AG10803 (cell line): ENCODE results near the gene EML5.

Experiments
- DNase-seq: peaks from one replicate; pipeline ENCODE4 v3.0.0; 2010; ENCODE audit warnings: low read depth
- H3K4me3 ChIP-seq: 2 replicates; pipeline ENCODE4 v1.5.1; 2011; ENCODE audit warnings: mild to moderate bottlenecking, low read length, control low read depth
- TF ChIP-seq, protein P1 (sequence below): conservative IDR thresholded peaks from 2 replicates; pipeline ENCODE4 v1.5.1; 2011; ENCODE audit warnings: mild to moderate bottlenecking, low read length, control low read depth, inconsistent platforms

Gene EML5

DNA sequence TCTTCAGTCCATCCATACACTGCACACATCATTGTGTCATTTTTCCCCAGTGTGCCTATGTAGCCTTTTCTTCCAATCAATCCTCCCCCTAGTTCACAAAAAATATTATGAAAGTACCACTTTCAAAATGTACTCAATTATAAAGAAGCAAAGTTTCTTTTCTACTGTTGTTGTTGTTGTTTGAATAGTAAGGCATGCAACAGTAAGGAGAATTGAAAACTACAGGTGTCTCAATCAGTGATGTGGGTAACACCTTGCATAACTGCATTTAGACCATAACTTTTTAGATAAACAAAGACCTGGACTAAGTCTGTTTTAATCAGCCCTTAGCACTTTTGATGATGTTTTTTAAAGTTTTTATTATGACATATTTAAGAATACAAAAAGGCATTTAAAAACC is 104.4 kb downstream of the EML5 start:
- no peak for DNase-seq
- TF ChIP-seq, protein P1, sequence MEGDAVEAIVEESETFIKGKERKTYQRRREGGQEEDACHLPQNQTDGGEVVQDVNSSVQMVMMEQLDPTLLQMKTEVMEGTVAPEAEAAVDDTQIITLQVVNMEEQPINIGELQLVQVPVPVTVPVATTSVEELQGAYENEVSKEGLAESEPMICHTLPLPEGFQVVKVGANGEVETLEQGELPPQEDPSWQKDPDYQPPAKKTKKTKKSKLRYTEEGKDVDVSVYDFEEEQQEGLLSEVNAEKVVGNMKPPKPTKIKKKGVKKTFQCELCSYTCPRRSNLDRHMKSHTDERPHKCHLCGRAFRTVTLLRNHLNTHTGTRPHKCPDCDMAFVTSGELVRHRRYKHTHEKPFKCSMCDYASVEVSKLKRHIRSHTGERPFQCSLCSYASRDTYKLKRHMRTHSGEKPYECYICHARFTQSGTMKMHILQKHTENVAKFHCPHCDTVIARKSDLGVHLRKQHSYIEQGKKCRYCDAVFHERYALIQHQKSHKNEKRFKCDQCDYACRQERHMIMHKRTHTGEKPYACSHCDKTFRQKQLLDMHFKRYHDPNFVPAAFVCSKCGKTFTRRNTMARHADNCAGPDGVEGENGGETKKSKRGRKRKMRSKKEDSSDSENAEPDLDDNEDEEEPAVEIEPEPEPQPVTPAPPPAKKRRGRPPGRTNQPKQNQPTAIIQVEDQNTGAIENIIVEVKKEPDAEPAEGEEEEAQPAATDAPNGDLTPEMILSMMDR = no peak
- H3K4me3 ChIP-seq = no peak overlapping the region

DNA sequence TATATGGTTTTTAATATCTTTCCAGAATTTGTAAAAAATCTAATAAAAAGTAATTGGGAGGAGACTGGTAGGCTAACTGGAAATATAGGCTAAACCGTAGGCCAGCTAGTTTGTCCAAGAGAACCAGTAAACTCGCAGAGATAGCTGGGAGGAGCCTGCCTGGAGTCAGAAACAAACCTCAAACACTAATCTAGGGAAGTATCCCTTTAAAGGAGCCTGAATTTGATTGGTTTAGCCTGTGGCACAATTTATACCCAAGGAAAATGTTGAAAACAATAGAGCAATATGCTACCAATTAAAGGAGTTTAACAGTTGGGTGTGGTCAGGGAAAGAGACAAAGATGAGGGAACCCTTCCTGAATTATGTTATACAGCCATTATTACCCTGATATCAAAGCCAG is 109.6 kb downstream of the EML5 start:
- TF ChIP-seq, protein P1 = no peak
- DNase-seq = no peak
- H3K4me3 ChIP-seq = no peak overlapping the region

DNA sequence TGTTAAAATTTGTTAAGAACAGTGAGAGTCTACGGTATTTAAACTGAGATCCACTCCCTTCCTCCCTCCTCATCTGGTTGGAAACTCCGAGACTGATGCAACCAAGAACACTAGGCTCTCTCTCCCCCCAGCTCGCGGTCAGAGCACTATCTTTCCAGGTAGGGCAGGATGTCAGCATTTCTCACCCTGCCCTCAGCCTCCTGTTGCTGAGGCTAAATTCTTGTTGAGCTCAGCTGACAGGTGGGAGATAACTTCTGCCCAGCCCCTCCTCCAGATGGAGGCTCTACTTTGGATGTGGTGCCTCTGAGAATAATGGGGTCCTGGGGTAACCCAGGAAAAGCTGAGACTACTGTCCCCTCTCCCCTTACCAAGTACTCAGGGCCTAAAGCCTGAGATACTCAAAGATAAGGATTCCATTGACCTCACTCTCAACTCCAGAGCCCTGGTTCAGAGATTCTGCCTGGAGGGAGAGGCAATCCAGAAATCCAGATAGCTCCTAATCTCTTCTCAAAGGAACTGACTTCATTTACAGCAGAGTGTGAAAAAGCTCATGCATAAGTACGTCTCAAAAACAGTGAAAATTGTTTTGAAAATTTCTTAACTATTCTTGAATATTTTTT is 110.1 kb downstream of the EML5 start:
- no peak for DNase-seq
- TF ChIP-seq, protein P1 = no peak
- H3K4me3 ChIP-seq = no peak overlapping the region

DNA sequence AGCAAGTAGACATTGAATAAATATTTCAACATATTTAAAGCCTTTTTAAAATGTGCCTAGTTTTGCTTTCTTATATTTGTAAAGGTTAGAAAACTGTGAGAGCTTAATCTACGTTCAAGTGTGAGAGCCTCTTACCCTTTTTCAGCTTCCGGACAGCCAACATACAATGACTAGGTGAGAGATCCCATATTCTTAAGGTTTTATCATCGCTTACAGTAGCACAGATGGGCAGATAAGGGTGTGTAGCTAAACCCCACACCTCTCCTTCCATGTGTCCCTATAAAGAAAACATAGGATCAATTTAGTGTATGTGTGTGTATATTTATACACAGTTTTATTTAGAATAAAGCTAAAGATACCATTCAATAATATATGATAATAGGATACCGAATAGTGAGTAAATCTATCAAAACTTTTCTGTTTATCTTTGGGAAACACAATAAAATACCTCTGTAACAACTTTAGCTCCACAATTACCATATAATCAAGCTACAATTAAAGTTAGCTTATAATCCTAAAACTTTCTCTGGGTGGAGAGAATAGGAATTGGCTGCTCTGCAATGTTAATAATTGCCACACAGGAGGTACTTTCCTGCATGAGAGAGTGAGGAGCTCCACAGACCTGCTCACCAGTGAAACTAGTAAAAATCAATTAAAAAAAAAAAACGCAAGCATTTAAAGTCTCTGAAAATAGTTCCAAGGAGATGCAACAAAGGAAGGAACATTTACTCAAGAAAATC is 110.8 kb downstream of the EML5 start:
- H3K4me3 ChIP-seq = no peak overlapping the region
- TF ChIP-seq, protein P1 = no peak
- no peak for DNase-seq

DNA sequence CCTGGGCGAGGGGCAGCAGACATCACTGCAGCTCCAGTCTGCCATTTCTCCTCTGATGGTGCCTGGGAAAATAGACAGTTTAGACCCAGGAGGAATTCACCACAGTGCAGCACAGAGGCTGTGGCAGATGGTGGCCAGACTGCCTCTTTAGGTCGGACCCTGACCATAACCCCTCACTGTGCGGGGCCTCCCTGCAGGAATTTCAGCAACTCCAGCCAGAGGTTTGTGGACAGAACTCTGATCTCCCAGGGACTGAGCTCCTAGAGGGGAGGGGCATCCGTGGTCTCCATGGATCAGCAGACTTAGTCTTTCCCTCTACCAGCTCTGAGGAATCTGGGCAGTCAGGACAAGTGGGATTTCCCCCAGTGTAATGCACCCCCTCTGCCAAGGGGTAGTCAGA is 123.4 kb downstream of the EML5 start:
- DNase-seq = no peak
- TF ChIP-seq, protein P1 = no peak
- H3K4me3 ChIP-seq = no peak overlapping the region

DNA sequence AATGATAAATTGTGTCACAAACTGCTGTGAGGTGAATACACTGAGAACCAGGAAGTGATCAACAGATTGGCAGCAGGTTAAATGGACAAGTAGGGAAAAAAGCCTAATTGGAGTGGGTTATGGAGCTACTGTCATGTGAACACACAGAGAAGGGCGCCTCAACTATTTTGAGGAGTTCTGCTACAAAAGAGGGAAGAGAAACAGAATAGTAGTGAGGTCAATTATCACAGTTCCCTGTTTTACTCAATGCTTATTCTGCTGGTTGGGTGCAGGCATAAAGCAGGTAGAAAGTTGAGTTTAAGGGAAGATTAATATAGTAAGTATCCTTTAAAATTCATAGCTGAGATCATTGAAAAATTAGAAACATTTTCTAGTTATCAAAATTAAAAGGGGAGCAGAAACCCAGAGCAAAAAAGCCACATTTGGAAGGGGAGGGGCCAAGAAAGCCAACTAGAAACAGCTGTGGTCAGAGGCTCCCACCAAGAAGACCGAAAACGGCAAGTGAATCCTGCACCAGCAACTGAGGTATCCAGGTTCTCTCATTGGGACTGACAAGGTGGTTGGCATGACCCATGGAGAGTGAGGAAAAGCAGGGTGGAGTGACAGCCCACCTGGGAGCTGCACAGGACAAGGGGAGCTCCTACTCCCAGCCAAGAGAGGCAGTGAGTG is 124.2 kb downstream of the EML5 start:
- TF ChIP-seq, protein P1 = no peak
- no peak overlapping the region for H3K4me3 ChIP-seq
- DNase-seq = no peak
